GM23248 (cell line): ENCODE data around the gene RCOR2. TPM values are rescaled to one million over a fixed set of nuclear protein-coding genes. Genes with fewer than 3 reads are reported as not detected.
A peak's percentile ranks its signal among the peaks of the same experiment; 100 is the strongest.

Source experiments
- DNase-seq: peaks from one replicate; pipeline ENCODE4 v3.0.0-alpha.2; 2015
- H2AFZ ChIP-seq: fragments of 200-600 bp; sonication (generic); 2 replicates; pipeline ENCODE4 v1.6.1; 2016; ENCODE audit warnings: antibody characterized with exemption
- H3F3A ChIP-seq: fragments of 200-600 bp; sonication (generic); 2 replicates; pipeline ENCODE4 v1.6.1; 2016; ENCODE audit warnings: mild to moderate bottlenecking, antibody characterized with exemption, mixed run types; ENCODE audit not compliant: insufficient read depth
- H3K27ac ChIP-seq: fragments of 200-600 bp; sonication (generic); 2 replicates; pipeline ENCODE4 v1.5.1; 2016; ENCODE audit warnings: mild to moderate bottlenecking
- H3K27me3 ChIP-seq: fragments of 200-600 bp; sonication (generic); replicated peaks from 2 replicates; pipeline ENCODE4 v1.6.1; 2016; ENCODE audit warnings: mild to moderate bottlenecking; ENCODE audit not compliant: insufficient read depth
- H3K36me3 ChIP-seq: fragments of 200-600 bp; sonication (generic); 2 replicates; pipeline ENCODE4 v1.6.1; 2016; ENCODE audit warnings: low read depth, mild to moderate bottlenecking
- H3K4me1 ChIP-seq: fragments of 200-600 bp; sonication (generic); 2 replicates; pipeline ENCODE4 v1.6.1; 2016; ENCODE audit warnings: mild to moderate bottlenecking; ENCODE audit not compliant: insufficient read depth
- H3K4me2 ChIP-seq: fragments of 200-600 bp; sonication (generic); one replicate; pipeline ENCODE4 v1.6.1; 2016; ENCODE audit warnings: mild to moderate bottlenecking; ENCODE audit not compliant: unreplicated experiment
- H3K4me3 ChIP-seq: fragments of 200-600 bp; sonication (generic); 2 replicates; pipeline ENCODE4 v1.5.1; 2016; ENCODE audit warnings: mild to moderate bottlenecking
- H3K79me2 ChIP-seq: fragments of 200-600 bp; sonication (generic); 2 replicates; pipeline ENCODE4 v1.6.1; 2016; ENCODE audit warnings: mild to moderate bottlenecking; ENCODE audit not compliant: insufficient read depth
- H3K9ac ChIP-seq: fragments of 200-600 bp; sonication (generic); 2 replicates; pipeline ENCODE4 v1.6.1; 2016; ENCODE audit warnings: mild to moderate bottlenecking
- H3K9me2 ChIP-seq: fragments of 200-600 bp; sonication (generic); 2 replicates; pipeline ENCODE4 v1.6.1; 2016; ENCODE audit warnings: mixed run types, mild to moderate bottlenecking, moderate library complexity; ENCODE audit not compliant: insufficient read depth
- H3K9me3 ChIP-seq: fragments of 200-600 bp; sonication (generic); one replicate; pipeline ENCODE4 v1.6.1; 2017; ENCODE audit warnings: low read depth
- H4K20me1 ChIP-seq: fragments of 200-600 bp; sonication (generic); 2 replicates; pipeline ENCODE4 v1.6.0; 2016; ENCODE audit not compliant: insufficient read depth
- EZH2 ChIP-seq: fragments of 200-600 bp; sonication (generic); IDR thresholded peaks from 2 replicates; pipeline ENCODE4 v1.6.1; 2018; ENCODE audit warnings: antibody characterized with exemption, mild to moderate bottlenecking; ENCODE audit not compliant: insufficient read depth, poor library complexity, severe bottlenecking
- EZH2phosphoT487 ChIP-seq: fragments of 200-600 bp; sonication (generic); IDR thresholded peaks from 2 replicates; pipeline ENCODE4 v1.6.1; 2018; ENCODE audit warnings: antibody characterized with exemption, moderate library complexity, mild to moderate bottlenecking, low read depth; ENCODE audit not compliant: insufficient read depth
- WGBS, 2 experiments: methylation state at CpG; one replicate each; pipeline ENCODE4 v1.1.6; 2015 to 2017; ENCODE audit warnings: low lambda C conversion rate in 2 of 2, low coverage in 1 of 2; ENCODE audit errors: missing lambda C conversion rate in 2 of 2; 5-methylcytosine and 5-hydroxymethylcytosine counted together
- in situ Hi-C: fragments of 300-500 bp; cut with MboI; formaldehyde crosslinking; loops from 2 replicates; pipeline ENCODE4 v1.15.0; 2020
- polyA plus RNA-seq: library from polyadenylated mRNA; unstranded; fragments of >200 nt; fragmentation: Nextera tagmentation; extraction: Ambion mirVana; gene quantifications from 2 replicates; pipeline ENCODE4 v1.2.1, GENCODE V29; 2016
- total RNA-seq: library from RNA; depleted of rRNA; stranded (reverse); fragments of >200 nt; shearing (Covaris generic); gene quantifications from 2 replicates; pipeline ENCODE4 v1.2.3, GENCODE V29; 2014

RCOR2 gene
- total and polyA plus RNA-seq, 2 experiments from 2014 or later = 1.8 TPM; not detected in 1

- Histone ChIP-seq H3K27ac (no peak overlapping the region), H3K79me2 (no peaks in the 10 kb centered on the region), H3K9me2 (no peaks in the 10 kb centered on the region), H3K36me3 (no peaks in the 10 kb centered on the region), H2AFZ (no peak overlapping the region), H3K4me1 (no peaks in the 10 kb centered on the region), H3K4me3 (no peak overlapping the region), H4K20me1 (no peaks in the 10 kb centered on the region), H3K27me3 (no peaks in the 10 kb centered on the region), H3K9me3 (no peaks in the 10 kb centered on the region), H3K9ac (no peak overlapping the region), H3K4me2 (no peak overlapping the region), H3F3A (no peaks in the 10 kb centered on the region)
- in situ Hi-C loops = no loop called here
- no peak for DNase-seq
- TF ChIP-seq EZH2phosphoT487 (no peak), EZH2 (no peak)
- WGBS, 2 experiments = 54 to 58% methylated on average over 12 of the region's 12 CpGs
These were observed 14.9 kb upstream of the RCOR2 start for GRCh38 chr11:63931876-63932275.

- peak overlapping the region; percentile 41; the same call in 1 of the 2 replicates for H2AFZ ChIP-seq
- H3K4me3 ChIP-seq = no peak overlapping the region
- no peak for DNase-seq
- no peak overlapping the region for H3K9ac ChIP-seq
- no peaks in the 10 kb centered on the region for H3K36me3 ChIP-seq
- H3F3A ChIP-seq = no peaks in the 10 kb centered on the region
- H3K4me1 ChIP-seq = no peaks in the 10 kb centered on the region
- in situ Hi-C loops = no loop called here
- 50 to 51% methylated on average over 6 of the region's 6 CpGs for WGBS, 2 experiments
- H3K79me2 ChIP-seq = no peaks in the 10 kb centered on the region
- H3K9me2 ChIP-seq = no peaks in the 10 kb centered on the region
- no peaks in the 10 kb centered on the region for H4K20me1 ChIP-seq
- H3K27ac ChIP-seq = no peak overlapping the region
- TF ChIP-seq EZH2phosphoT487 = no peak
- no peak for TF ChIP-seq EZH2
- no peaks in the 10 kb centered on the region for H3K27me3 ChIP-seq
- H3K9me3 ChIP-seq = no peaks in the 10 kb centered on the region
- no peak overlapping the region for H3K4me2 ChIP-seq
These were observed 14.1 kb upstream of the RCOR2 start for GRCh38 chr11:63931045-63931444.

- Histone ChIP-seq H3K36me3 (no peaks in the 10 kb centered on the region), H4K20me1 (no peaks in the 10 kb centered on the region), H3F3A (no peaks in the 10 kb centered on the region), H3K9me2 (no peaks in the 10 kb centered on the region), H3K9me3 (no peaks in the 10 kb centered on the region), H3K27me3 (no peaks in the 10 kb centered on the region), H3K9ac (no peak overlapping the region), H3K27ac (no peak overlapping the region), H3K79me2 (no peaks in the 10 kb centered on the region), H2AFZ (no peak overlapping the region), H3K4me2 (no peak overlapping the region), H3K4me1 (no peaks in the 10 kb centered on the region), H3K4me3 (no peak overlapping the region)
- TF ChIP-seq EZH2phosphoT487 = no peak
- TF ChIP-seq EZH2 = no peak
- no peak for DNase-seq
- WGBS, 2 experiments = 35 to 39% methylated on average over 5 of the region's 5 CpGs
- in situ Hi-C loops = no loop called here
These were observed 12.7 kb upstream of the RCOR2 start for GRCh38 chr11:63929616-63930015.

- no peaks in the 10 kb centered on the region for H3K36me3 ChIP-seq
- H3K79me2 ChIP-seq = no peaks in the 10 kb centered on the region
- 0 out of 2 replicates have a peak, but pooled peaks cover 15% of the 10 kb centered on the region for H3F3A ChIP-seq
- no peak overlapping the region for H3K4me2 ChIP-seq
- H3K27ac ChIP-seq = no peak overlapping the region
- no peak overlapping the region for H3K9ac ChIP-seq
- no peaks in the 10 kb centered on the region for H3K9me2 ChIP-seq
- WGBS, 2 experiments = 35 to 38% methylated on average over 4 of the region's 4 CpGs
- in situ Hi-C loops = no loop called here
- no peaks in the 10 kb centered on the region for H3K9me3 ChIP-seq
- no peak for DNase-seq
- H3K4me1 ChIP-seq = peaks cover 9% of the 10 kb centered on the region; the same call in 1 of the 2 replicates
- H4K20me1 ChIP-seq = no peaks in the 10 kb centered on the region
- no peaks in the 10 kb centered on the region for H3K27me3 ChIP-seq
- TF ChIP-seq EZH2phosphoT487 (no peak), EZH2 (no peak)
- no peak overlapping the region for H3K4me3 ChIP-seq
- no peak overlapping the region for H2AFZ ChIP-seq
These were observed 6.4 kb upstream of the RCOR2 start for GRCh38 chr11:63923319-63923718.
